Panc1 (cell line): ENCODE measurements around the gene FRMD7. TPM values are rescaled to one million over a fixed set of nuclear protein-coding genes. Genes with fewer than 3 reads are reported as not detected.

ENCODE experiments used
- ATAC-seq: fragments of 200-7000 bp; cut with Tn5 transposase; 2 replicates; pipeline ENCODE4 v1.9.1; 2020; ENCODE audit warnings: mild to moderate bottlenecking, moderate library complexity
- BruUV-seq: library from RNA; stranded (reverse); fragments of 400-500 nt; replicated peaks from 2 replicates; lab custom pipeline; 2021; lab: Mats Ljungman, UMichigan
- CTCF ChIA-PET: fragments of 300-600 bp; sonication (Branson Sonifier 250); formaldehyde crosslinking; loops from one replicate; lab custom pipeline; 2022; ENCODE audit warnings: antibody characterized with exemption; lab: Charles Lee
- POLR2A ChIA-PET: fragments of 300-600 bp; sonication (Branson Sonifier 250); formaldehyde crosslinking; loops from one replicate; lab custom pipeline; 2022; ENCODE audit warnings: antibody characterized with exemption; lab: Charles Lee
- DNase-seq: peaks from one replicate; pipeline ENCODE4 v3.0.0-alpha.2; 2010; ENCODE audit warnings: low read depth, low spot score
- H3K27ac ChIP-seq: 2 replicates; pipeline ENCODE4 v1.5.1; 2011; ENCODE audit warnings: mild to moderate bottlenecking, low read length, inconsistent platforms
- H3K27me3 ChIP-seq: fragments of 200-500 bp; sonication (Bioruptor generic); 2 replicates; pipeline ENCODE4 v1.6.0; 2014; ENCODE audit warnings: low read length, inconsistent platforms; ENCODE audit not compliant: control insufficient read depth, insufficient read depth
- H3K36me3 ChIP-seq: fragments of 200-500 bp; sonication (Bioruptor generic); 2 replicates; pipeline ENCODE4 v1.5.1; 2014; ENCODE audit warnings: inconsistent platforms, mild to moderate bottlenecking, low read length, moderate library complexity; ENCODE audit not compliant: control insufficient read depth, insufficient read depth
- H3K4me1 ChIP-seq: 2 replicates; pipeline ENCODE4 v1.5.1; 2011; ENCODE audit warnings: inconsistent platforms, mild to moderate bottlenecking, low read length, moderate library complexity; ENCODE audit not compliant: control insufficient read depth, insufficient read depth
- H3K4me3 ChIP-seq, 2 experiments: 2 replicates each; pipeline ENCODE4 v1.5.1; 2011 to 2012; ENCODE audit warnings: low read depth in 2 of 2, low read length in 2 of 2, mild to moderate bottlenecking in 2 of 2, inconsistent platforms in 1 of 2, moderate library complexity in 1 of 2
- H3K9me3 ChIP-seq: fragments of 200-500 bp; sonication (Bioruptor generic); 2 replicates; pipeline ENCODE4 v1.5.1; 2014; ENCODE audit warnings: low read depth, mild to moderate bottlenecking, inconsistent platforms, low read length, moderate library complexity; ENCODE audit not compliant: control insufficient read depth, insufficient read depth
- POLR2AphosphoS5 ChIP-seq: IDR thresholded peaks from 2 replicates; pipeline ENCODE4 v1.6.1; 2012; ENCODE audit warnings: mild to moderate bottlenecking, low read depth, low read length, moderate library complexity
- SIN3A ChIP-seq: IDR thresholded peaks from 2 replicates; pipeline ENCODE4 v1.6.1; 2012; ENCODE audit warnings: low read depth, mild to moderate bottlenecking, low read length, moderate library complexity, borderline replicate concordance; ENCODE audit not compliant: insufficient read depth
- TCF7L2 ChIP-seq: IDR thresholded peaks from 2 replicates; pipeline ENCODE4 v1.6.1; 2011; ENCODE audit warnings: mild to moderate bottlenecking, low read depth, low read length, inconsistent platforms
- in situ Hi-C: cut with HindIII; loops from 2 replicates; pipeline ENCODE4 v1.10.0; 2016; ENCODE audit warnings: low sequenced_read_pairs, low pct_unique_long_range_greater_than_20kb
- intact Hi-C: fragments of 100-400 bp; cut with micrococcal nuclease; formaldehyde crosslinking; loops from one replicate; pipeline ENCODE4 v1.10.0; 2022; ENCODE audit not compliant: unreplicated experiment
- total RNA-seq: library from RNA; stranded (reverse); gene quantifications from one replicate; pipeline ENCODE4 v1.2.1, GENCODE V29; 2021; ENCODE audit not compliant: unreplicated experiment
- TF ChIP-seq, protein P1 (sequence below): fragments of 450-650 bp; IDR thresholded peaks from 2 replicates; pipeline ENCODE4 v1.5.1; 2017; ENCODE audit warnings: mild to moderate bottlenecking
- TF ChIP-seq, protein P2 (sequence below), 2 experiments: IDR thresholded peaks; 2 replicates each; pipeline ENCODE4 v1.6.1; 2011 to 2012; ENCODE audit warnings: low read depth in 2 of 2, control low read depth in 1 of 2, low read length in 1 of 2, mild to moderate bottlenecking in 1 of 2, moderate library complexity in 1 of 2; ENCODE audit not compliant: insufficient read depth in 1 of 2

The FRMD7 gene
- total RNA-seq, 1 experiment from 2014 or later, result not detected

DNA sequence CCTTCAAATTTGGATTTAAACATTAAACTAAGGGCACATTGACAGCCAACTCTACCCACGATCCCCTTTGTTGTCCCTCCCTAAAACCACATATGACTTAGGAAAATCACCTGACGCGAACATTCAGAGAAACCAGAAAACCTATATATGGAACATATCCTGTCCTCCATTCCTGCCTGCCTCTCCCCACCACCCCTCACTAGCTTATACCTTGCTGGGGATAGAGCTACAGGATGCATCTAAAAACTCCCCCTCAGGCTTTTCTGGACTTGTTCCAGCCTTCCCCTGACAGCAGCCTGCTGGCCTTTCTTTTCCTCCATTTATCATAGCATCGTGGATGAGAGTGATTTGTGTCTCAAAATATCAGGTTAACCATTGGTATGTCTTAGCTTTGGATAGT lies 96.0 kb downstream of the FRMD7 start:
- H3K4me1 ChIP-seq, result peaks cover 2% of the 10 kb centered on the region
- H3K9me3 ChIP-seq, result no peaks in the 10 kb centered on the region
- in situ Hi-C loops, result no loop called here
- ChIA-PET CTCF (no interaction called here), POLR2A (no interaction called here)
- H3K36me3 ChIP-seq, result no peaks in the 10 kb centered on the region
- no peaks in the 10 kb centered on the region for H3K27me3 ChIP-seq
- no peak for ATAC-seq
- TF ChIP-seq, protein P1, sequence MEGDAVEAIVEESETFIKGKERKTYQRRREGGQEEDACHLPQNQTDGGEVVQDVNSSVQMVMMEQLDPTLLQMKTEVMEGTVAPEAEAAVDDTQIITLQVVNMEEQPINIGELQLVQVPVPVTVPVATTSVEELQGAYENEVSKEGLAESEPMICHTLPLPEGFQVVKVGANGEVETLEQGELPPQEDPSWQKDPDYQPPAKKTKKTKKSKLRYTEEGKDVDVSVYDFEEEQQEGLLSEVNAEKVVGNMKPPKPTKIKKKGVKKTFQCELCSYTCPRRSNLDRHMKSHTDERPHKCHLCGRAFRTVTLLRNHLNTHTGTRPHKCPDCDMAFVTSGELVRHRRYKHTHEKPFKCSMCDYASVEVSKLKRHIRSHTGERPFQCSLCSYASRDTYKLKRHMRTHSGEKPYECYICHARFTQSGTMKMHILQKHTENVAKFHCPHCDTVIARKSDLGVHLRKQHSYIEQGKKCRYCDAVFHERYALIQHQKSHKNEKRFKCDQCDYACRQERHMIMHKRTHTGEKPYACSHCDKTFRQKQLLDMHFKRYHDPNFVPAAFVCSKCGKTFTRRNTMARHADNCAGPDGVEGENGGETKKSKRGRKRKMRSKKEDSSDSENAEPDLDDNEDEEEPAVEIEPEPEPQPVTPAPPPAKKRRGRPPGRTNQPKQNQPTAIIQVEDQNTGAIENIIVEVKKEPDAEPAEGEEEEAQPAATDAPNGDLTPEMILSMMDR, result no peak
- TF ChIP-seq TCF7L2 (no peak), POLR2AphosphoS5 (no peak), SIN3A (no peak)
- TF ChIP-seq, protein P2, sequence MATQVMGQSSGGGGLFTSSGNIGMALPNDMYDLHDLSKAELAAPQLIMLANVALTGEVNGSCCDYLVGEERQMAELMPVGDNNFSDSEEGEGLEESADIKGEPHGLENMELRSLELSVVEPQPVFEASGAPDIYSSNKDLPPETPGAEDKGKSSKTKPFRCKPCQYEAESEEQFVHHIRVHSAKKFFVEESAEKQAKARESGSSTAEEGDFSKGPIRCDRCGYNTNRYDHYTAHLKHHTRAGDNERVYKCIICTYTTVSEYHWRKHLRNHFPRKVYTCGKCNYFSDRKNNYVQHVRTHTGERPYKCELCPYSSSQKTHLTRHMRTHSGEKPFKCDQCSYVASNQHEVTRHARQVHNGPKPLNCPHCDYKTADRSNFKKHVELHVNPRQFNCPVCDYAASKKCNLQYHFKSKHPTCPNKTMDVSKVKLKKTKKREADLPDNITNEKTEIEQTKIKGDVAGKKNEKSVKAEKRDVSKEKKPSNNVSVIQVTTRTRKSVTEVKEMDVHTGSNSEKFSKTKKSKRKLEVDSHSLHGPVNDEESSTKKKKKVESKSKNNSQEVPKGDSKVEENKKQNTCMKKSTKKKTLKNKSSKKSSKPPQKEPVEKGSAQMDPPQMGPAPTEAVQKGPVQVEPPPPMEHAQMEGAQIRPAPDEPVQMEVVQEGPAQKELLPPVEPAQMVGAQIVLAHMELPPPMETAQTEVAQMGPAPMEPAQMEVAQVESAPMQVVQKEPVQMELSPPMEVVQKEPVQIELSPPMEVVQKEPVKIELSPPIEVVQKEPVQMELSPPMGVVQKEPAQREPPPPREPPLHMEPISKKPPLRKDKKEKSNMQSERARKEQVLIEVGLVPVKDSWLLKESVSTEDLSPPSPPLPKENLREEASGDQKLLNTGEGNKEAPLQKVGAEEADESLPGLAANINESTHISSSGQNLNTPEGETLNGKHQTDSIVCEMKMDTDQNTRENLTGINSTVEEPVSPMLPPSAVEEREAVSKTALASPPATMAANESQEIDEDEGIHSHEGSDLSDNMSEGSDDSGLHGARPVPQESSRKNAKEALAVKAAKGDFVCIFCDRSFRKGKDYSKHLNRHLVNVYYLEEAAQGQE (IDR thresholded peaks at IDR 0.05; ENCODE audit: insufficient read depth in 1 of 2, low read depth in 2 of 2, low read length in 1 of 2), result no peak
- no peak for DNase-seq
- H3K27ac ChIP-seq, result no peak overlapping the region
- intact Hi-C loops, result no loop called here
- no TSS peak for BruUV-seq
- no peak overlapping the region for H3K4me3 ChIP-seq

DNA sequence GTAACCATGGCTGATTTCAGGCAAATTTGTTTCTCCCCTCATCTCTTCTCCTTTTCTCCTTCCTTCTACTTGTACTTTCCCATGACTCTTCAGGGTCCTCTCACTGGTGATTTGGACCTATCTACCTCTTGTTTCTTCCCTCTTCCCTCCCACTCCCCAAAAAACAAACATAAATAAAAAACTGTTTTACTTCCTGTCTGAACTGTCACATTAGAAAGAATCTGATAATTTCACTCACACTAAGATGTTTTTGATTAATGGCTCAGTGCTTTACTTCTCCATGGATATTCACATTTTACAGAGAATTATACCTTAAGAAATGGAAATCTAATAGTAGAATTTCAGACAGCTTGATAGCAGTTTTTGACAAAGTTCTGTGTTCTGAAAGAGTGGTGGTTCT lies 97.6 kb downstream of the FRMD7 start:
- Histone ChIP-seq H3K9me3 (no peaks in the 10 kb centered on the region), H3K4me3 (no peak overlapping the region), H3K27ac (no peak overlapping the region), H3K27me3 (no peaks in the 10 kb centered on the region), H3K36me3 (no peaks in the 10 kb centered on the region), H3K4me1 (peaks cover 8% of the 10 kb centered on the region)
- POLR2A ChIA-PET, result interaction anchor here (0.6 kb wide), 1 partner anchor 10 kb away, joined by 9 read pairs; no protein-coding TSS in a partner anchor
- intact Hi-C loops (no loop called here), in situ Hi-C loops (no loop called here)
- ATAC-seq, result no peak
- CTCF ChIA-PET, result no interaction called here
- no TSS peak for BruUV-seq
- DNase-seq, result no peak
- TF ChIP-seq, protein P1, result no peak
- TF ChIP-seq TCF7L2 (no peak), POLR2AphosphoS5 (no peak), SIN3A (no peak)
- TF ChIP-seq, protein P2 (IDR thresholded peaks at IDR 0.05; ENCODE audit: insufficient read depth in 1 of 2, low read depth in 2 of 2, low read length in 1 of 2), result no peak
